D721Med (cell line): ENCODE measurements around the gene CUEDC2.

Source experiments
- DNase-seq: peaks from one replicate; pipeline ENCODE4 v3.0.0; 2011; ENCODE audit warnings: low spot score; ENCODE audit not compliant: insufficient read length
- FAIRE-seq: peaks from 2 replicates; lab custom pipeline; 2011; peaks lifted over from hg19 to GRCh38; lab: Jason Lieb, UNC
- CTCF ChIP-seq: IDR thresholded peaks from 2 replicates; pipeline ENCODE4 v1.5.1; 2012; ENCODE audit warnings: mild to moderate bottlenecking, control low read depth; ENCODE audit not compliant: insufficient read depth; ENCODE audit errors: missing control alignments

Gene CUEDC2

GRCh38 chr10:102408131-102408727 lies 24.1 kb downstream of the CUEDC2 start:
- DNase-seq (no peak), FAIRE-seq (no peak)
- no peak for TF ChIP-seq CTCF

- DNase-seq = no peak
- TF ChIP-seq CTCF = no peak
- FAIRE-seq = no peak
These were observed 24.8 kb downstream of the CUEDC2 start for GRCh38 chr10:102407425-102408130.

GRCh38 chr10:102406815-102407214 lies 25.6 kb downstream of the CUEDC2 start:
- FAIRE-seq = no peak

GRCh38 chr10:102405632-102406031 lies 26.7 kb downstream of the CUEDC2 start:
- no peak for DNase-seq
- TF ChIP-seq CTCF = no peak
- no peak for FAIRE-seq

More at GRCh38 chr10:102406815-102407214, 25.6 kb downstream of the CUEDC2 start:
- no peak for DNase-seq
- no peak for TF ChIP-seq CTCF

GRCh38 chr10:102405108-102405571 lies 27.2 kb downstream of the CUEDC2 start:
- FAIRE-seq (no peak), DNase-seq (no peak)
- TF ChIP-seq CTCF = no peak

- DNase-seq (no peak), FAIRE-seq (no peak)
- no peak for TF ChIP-seq CTCF
These were observed 27.8 kb downstream of the CUEDC2 start for GRCh38 chr10:102404361-102405107.
